Activated CD8-positive, alpha-beta T cell treated with anti-CD3 and anti-CD28 coated beads for 36 hours (primary cell): ENCODE results near the gene ZCCHC10. TPM values are rescaled to one million over a fixed set of nuclear protein-coding genes. Genes with fewer than 3 reads are reported as not detected.
"Not testable (repeated sequence)": the region's sequence is repeated elsewhere in the genome, so short reads cannot be mapped to it uniquely, and the experiment has no call there.

Source experiments
- ATAC-seq: fragments of 200-7000 bp; cut with Tn5 transposase; one replicate; pipeline ENCODE4 v1.10.0; 2021; ENCODE audit warnings: mild to moderate bottlenecking, moderate library complexity
- CTCF ChIA-PET: fragments of 350-600 bp; sonication (Branson Sonifier 250); formaldehyde crosslinking; loops from one replicate; lab custom pipeline; 2021; ENCODE audit warnings: antibody characterized with exemption; lab: Charles Lee
- POLR2A ChIA-PET: fragments of 350-600 bp; sonication (Branson Sonifier 250); formaldehyde crosslinking; loops from one replicate; lab custom pipeline; 2021; ENCODE audit warnings: antibody characterized with exemption; lab: Charles Lee
- DNase-seq: peaks from one replicate; pipeline ENCODE4 v3.0.0-alpha.2; 2020
- H3K27ac Mint-ChIP-seq: one replicate; pipeline ENCODE4 v1.8.0; 2021; ENCODE audit warnings: mild to moderate bottlenecking, mixed read lengths
- H3K27me3 Mint-ChIP-seq: one replicate; pipeline ENCODE4 v1.8.0; 2021; ENCODE audit warnings: mixed read lengths
- H3K36me3 Mint-ChIP-seq: one replicate; pipeline ENCODE4 v1.8.0; 2021; ENCODE audit warnings: low read depth, mixed read lengths
- H3K4me1 Mint-ChIP-seq: one replicate; pipeline ENCODE4 v1.8.0; 2021; ENCODE audit warnings: low read depth, mixed read lengths
- H3K4me3 Mint-ChIP-seq: one replicate; pipeline ENCODE4 v1.8.0; 2021; ENCODE audit warnings: mild to moderate bottlenecking, moderate library complexity, mixed read lengths
- H3K9me3 Mint-ChIP-seq: one replicate; pipeline ENCODE4 v1.8.0; 2021; ENCODE audit warnings: mixed read lengths
- intact Hi-C: fragments of 100-400 bp; cut with micrococcal nuclease; formaldehyde crosslinking; loops from one replicate; pipeline ENCODE4 v1.10.0; 2022
- total RNA-seq, 2 experiments: library from RNA; stranded (reverse); gene quantifications; one replicate each; pipeline ENCODE4 v1.2.3, GENCODE V29; 2021
- TF ChIP-seq, protein P1 (sequence below): fragments of 200-600 bp; IDR thresholded peaks from one replicate; pipeline ENCODE4 v1.8.0; 2022; ENCODE audit warnings: antibody characterized with exemption, mild to moderate bottlenecking

ZCCHC10 gene
- total RNA-seq, 2 experiments from 2014 or later = 27.0 to 31.1 TPM

DNA sequence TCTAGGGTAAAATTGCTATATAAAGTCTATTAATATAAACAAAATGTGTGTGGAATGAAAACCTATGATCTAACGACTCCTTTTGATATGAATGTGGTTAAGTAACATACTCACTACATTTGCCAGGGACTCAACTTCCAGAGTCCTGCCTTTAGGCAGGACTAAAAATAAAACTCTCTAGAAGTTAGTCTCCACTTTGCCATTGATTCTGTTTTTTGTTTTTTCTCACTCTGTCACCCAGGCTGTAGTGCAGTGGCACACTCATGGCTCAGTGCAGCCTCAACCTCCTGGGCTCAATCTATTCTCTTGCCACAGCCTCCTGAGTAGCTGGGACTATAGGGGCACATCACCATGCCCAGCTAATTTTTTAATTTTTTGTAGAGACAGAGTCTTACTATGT, 30.0 kb downstream of the ZCCHC10 start:
- intact Hi-C loops = no loop called here
- Mint-ChIP-seq H3K4me1 (no peaks in the 10 kb centered on the region), H3K27ac (no peak overlapping the region), H3K27me3 (no peaks in the 10 kb centered on the region), H3K9me3 (no peaks in the 10 kb centered on the region), H3K36me3 (no peaks in the 10 kb centered on the region), H3K4me3 (no peak overlapping the region)
- ATAC-seq = no peak
- CTCF ChIA-PET = no interaction called here
- POLR2A ChIA-PET = no interaction called here
- DNase-seq = no peak
- TF ChIP-seq, protein P1, sequence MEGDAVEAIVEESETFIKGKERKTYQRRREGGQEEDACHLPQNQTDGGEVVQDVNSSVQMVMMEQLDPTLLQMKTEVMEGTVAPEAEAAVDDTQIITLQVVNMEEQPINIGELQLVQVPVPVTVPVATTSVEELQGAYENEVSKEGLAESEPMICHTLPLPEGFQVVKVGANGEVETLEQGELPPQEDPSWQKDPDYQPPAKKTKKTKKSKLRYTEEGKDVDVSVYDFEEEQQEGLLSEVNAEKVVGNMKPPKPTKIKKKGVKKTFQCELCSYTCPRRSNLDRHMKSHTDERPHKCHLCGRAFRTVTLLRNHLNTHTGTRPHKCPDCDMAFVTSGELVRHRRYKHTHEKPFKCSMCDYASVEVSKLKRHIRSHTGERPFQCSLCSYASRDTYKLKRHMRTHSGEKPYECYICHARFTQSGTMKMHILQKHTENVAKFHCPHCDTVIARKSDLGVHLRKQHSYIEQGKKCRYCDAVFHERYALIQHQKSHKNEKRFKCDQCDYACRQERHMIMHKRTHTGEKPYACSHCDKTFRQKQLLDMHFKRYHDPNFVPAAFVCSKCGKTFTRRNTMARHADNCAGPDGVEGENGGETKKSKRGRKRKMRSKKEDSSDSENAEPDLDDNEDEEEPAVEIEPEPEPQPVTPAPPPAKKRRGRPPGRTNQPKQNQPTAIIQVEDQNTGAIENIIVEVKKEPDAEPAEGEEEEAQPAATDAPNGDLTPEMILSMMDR = no peak

DNA sequence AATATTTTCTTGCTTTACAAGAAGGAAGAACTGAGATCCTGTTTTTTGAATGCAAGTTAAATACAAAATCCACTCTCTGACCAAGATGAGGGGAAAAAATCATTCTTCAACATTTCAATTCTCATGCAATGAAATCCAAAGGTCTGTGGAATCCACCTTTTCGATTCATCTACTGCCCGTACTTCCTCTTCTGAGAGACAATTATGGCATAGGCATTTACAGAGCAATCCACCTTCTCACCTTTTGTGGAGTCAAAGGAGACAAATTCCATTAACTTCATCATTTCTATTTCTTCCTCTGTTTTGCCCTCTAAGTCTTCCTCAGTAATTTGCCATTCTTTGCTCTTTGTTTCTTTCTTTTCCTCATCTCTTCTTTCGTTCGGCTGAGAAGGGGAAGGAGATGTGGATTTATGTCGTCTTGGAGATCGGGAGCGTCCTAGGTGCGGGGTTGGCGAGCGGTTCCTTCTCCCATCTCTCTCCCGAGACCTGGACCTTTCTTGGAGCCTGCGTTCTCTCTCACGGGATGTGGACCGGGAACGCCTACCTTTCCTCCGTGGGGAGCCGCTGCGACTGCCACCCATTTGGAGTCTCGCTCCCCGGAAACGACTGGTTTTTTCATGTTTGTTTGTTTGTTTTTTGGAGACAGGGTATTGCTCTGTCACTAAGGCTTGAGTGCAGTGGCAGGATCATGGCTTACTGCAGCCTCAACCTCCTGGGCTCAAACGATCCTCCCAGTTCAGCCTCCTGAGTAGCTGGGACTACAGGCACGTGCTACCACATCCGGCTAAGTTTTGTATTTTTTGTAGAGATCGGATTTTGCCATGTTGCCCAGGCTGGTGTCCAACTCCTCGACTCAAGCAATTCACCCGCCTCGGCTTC, 38.6 kb downstream of the ZCCHC10 start:
- Mint-ChIP-seq H3K9me3 (no peaks in the 10 kb centered on the region), H3K4me1 (no peaks in the 10 kb centered on the region), H3K36me3 (no peaks in the 10 kb centered on the region), H3K27me3 (no peaks in the 10 kb centered on the region), H3K27ac (no peak overlapping the region), H3K4me3 (no peak overlapping the region)
- ATAC-seq (no peak), DNase-seq (no peak)
- intact Hi-C loops = no loop called here
- POLR2A ChIA-PET = no interaction called here
- TF ChIP-seq, protein P1 = no peak
- CTCF ChIA-PET = no interaction called here

DNA sequence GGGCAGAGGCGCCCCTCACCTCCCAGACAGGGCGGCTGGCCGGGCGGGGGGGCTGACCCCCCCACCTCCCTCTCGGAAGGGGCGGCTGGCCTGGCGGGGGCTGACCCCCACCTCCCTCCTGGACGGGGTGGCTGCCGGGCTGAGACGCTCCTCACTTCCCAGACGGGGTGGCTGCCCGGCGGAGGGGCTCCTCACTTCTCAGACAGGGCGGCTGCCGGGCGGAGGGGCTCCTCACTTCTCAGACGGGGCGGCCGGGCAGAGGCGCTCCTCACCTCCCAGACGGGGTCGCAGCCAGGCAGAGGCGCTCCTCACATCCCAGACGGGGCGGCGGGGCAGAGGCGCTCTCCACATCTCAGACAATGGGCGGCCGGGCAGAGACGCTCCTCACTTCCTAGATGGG, 43.4 kb downstream of the ZCCHC10 start:
- H3K27ac Mint-ChIP-seq, POLR2A ChIA-PET, H3K36me3 Mint-ChIP-seq, ATAC-seq, H3K9me3 Mint-ChIP-seq, H3K4me1 Mint-ChIP-seq, H3K27me3 Mint-ChIP-seq, H3K4me3 Mint-ChIP-seq, intact Hi-C loops, DNase-seq, CTCF ChIA-PET: not testable (repeated sequence)

DNA sequence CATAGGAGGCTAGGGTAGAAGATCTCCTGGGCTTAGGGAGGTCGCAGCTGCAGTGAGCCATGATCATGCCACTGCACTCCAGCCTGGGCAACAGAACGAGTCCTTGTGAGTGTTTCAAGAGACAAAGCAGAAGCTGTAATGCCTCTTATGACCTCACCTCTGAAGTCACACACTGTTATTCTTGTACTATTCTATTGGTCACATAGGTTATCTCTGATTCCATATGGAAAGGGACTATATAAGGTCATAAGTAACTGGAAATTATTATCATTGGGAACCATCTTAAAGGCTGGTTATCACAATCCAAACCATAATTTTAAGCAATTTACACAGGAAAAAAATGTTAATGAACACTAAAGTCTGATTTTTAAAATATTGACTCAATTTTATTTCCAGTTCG, 45.1 kb downstream of the ZCCHC10 start:
- POLR2A ChIA-PET = no interaction called here
- Mint-ChIP-seq H3K27ac (no peak overlapping the region), H3K4me3 (no peak overlapping the region), H3K27me3 (no peaks in the 10 kb centered on the region), H3K9me3 (peaks cover 5% of the 10 kb centered on the region), H3K4me1 (no peaks in the 10 kb centered on the region), H3K36me3 (peaks cover 2% of the 10 kb centered on the region)
- TF ChIP-seq, protein P1 = no peak
- intact Hi-C loops = no loop called here
- no peak for DNase-seq
- CTCF ChIA-PET = no interaction called here
- no peak for ATAC-seq

DNA sequence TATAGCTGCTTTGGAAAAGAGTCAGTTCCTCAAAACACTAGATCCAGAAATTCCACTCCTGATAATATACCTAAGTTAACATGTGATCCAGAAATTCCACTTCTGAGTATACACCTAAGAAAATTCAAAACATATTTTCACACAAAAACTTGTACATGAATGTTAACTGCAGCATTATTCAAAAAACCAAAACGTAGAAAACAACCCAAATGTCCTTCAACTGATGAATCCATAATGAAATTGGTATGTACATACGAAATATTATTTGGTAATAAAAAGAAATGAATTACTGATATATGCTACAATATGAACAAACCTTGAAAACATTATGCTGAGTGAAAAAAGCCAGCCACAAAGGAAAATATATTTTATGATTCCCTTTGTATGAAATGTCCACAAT, 46.4 kb downstream of the ZCCHC10 start:
- CTCF ChIA-PET = interaction anchor here (0.8 kb wide), 1 partner anchor 914 kb away, joined by 4 read pairs; no protein-coding TSS in a partner anchor
- POLR2A ChIA-PET = no interaction called here
- DNase-seq (no peak), ATAC-seq (no peak)
- no peak overlapping the region for H3K4me3 Mint-ChIP-seq
- no peak overlapping the region for H3K27ac Mint-ChIP-seq
- no peaks in the 10 kb centered on the region for H3K27me3 Mint-ChIP-seq
- intact Hi-C loops = no loop called here
- H3K9me3 Mint-ChIP-seq = peaks cover 6% of the 10 kb centered on the region
- peaks cover 2% of the 10 kb centered on the region for H3K36me3 Mint-ChIP-seq
- TF ChIP-seq, protein P1 = no peak
- H3K4me1 Mint-ChIP-seq = no peaks in the 10 kb centered on the region
